AG09309 (cell line): ENCODE data around the gene CD9.

ENCODE experiments used
- DNase-seq: peaks from one replicate; pipeline ENCODE4 v3.0.0-alpha.2; 2010; ENCODE audit warnings: low read depth
- H3K4me3 ChIP-seq: 2 replicates; pipeline ENCODE4 v1.5.1; 2011; ENCODE audit warnings: mild to moderate bottlenecking, low read depth, low read length, moderate library complexity; ENCODE audit not compliant: control insufficient read depth
- CTCF ChIP-seq: IDR thresholded peaks from 2 replicates; pipeline ENCODE4 v1.5.1; 2011; ENCODE audit warnings: mild to moderate bottlenecking, low read depth, low read length, inconsistent platforms; ENCODE audit not compliant: insufficient read depth, control insufficient read depth; ENCODE audit errors: missing control alignments

CD9 gene

GRCh38 chr12:6284273-6284672 is 84.1 kb downstream of the CD9 start:
- no peak for TF ChIP-seq CTCF
- DNase-seq, result no peak
- no peak overlapping the region for H3K4me3 ChIP-seq

GRCh38 chr12:6285063-6285477 is 84.9 kb downstream of the CD9 start:
- TF ChIP-seq CTCF, result peak; percentile 92
- DNase-seq, result peak; percentile 23
- no peak overlapping the region for H3K4me3 ChIP-seq

- no peak for DNase-seq
- H3K4me3 ChIP-seq, result no peak overlapping the region
- TF ChIP-seq CTCF, result no peak
Measured at GRCh38 chr12:6285532-6286306, 85.5 kb downstream of the CD9 start.
